OCI-LY7 (cell line): ENCODE results near the gene PCDHB9.
"Not testable (repeated sequence)": the region's sequence is repeated elsewhere in the genome, so short reads cannot be mapped to it uniquely, and the experiment has no call there.

Experiments
- CTCF ChIP-seq: fragments of 200-600 bp; sonication (generic); conservative IDR thresholded peaks from 2 replicates; pipeline ENCODE4 v1.5.1; 2014; ENCODE audit warnings: mild to moderate bottlenecking, antibody characterized with exemption, low read length, moderate library complexity, mixed read lengths
- EZH2phosphoT487 ChIP-seq: fragments of 200-600 bp; sonication (generic); IDR thresholded peaks from 2 replicates; pipeline ENCODE4 v1.6.1; 2018; ENCODE audit warnings: low read depth, borderline replicate concordance, mild to moderate bottlenecking, mixed run types, antibody characterized with exemption, low read length, moderate library complexity, mixed read lengths

GRCh38 chr5:141210281-141210680 is 23.3 kb downstream of the PCDHB9 start:
- TF ChIP-seq CTCF, EZH2phosphoT487: not testable (repeated sequence)
